Coronary artery (tissue), 2 donors: ENCODE data around the gene MCRS1.

Source experiments
- DNase-seq: peaks from one replicate; pipeline ENCODE4 v3.0.0-alpha.2; 2017; ENCODE audit warnings: low spot score
- H3K27ac ChIP-seq, 2 donors: fragments of 200-600 bp; sonication (generic); one replicate each; pipeline ENCODE4 v1.5.1; 2016 to 2019
- H3K4me3 ChIP-seq: fragments of 200-600 bp; sonication (generic); 2 replicates; pipeline ENCODE4 v1.5.1; 2016; ENCODE audit warnings: mild to moderate bottlenecking, moderate library complexity
- CTCF ChIP-seq: fragments of 200-600 bp; sonication (generic); IDR thresholded peaks from one replicate; pipeline ENCODE4 v1.5.1; 2019; ENCODE audit warnings: antibody characterized with exemption

Gene MCRS1

GRCh38 chr12:49582201-49582600 is 14.3 kb upstream of the MCRS1 start:
- H3K4me3 ChIP-seq: no peak overlapping the region
- DNase-seq: no peak
- TF ChIP-seq CTCF: no peak
- no peak overlapping the region for H3K27ac ChIP-seq

- TF ChIP-seq CTCF: peak; percentile 60
- DNase-seq: no peak
- Histone ChIP-seq H3K4me3 (no peak overlapping the region), H3K27ac (no peak overlapping the region)
Observed at GRCh38 chr12:49580572-49581535, 12.9 kb upstream of the MCRS1 start.

- TF ChIP-seq CTCF: no peak
- no peak overlapping the region for H3K4me3 ChIP-seq
- DNase-seq: no peak
- no peak overlapping the region for H3K27ac ChIP-seq
Observed at GRCh38 chr12:49578471-49579112, 10.7 kb upstream of the MCRS1 start.

GRCh38 chr12:49577589-49578315 is 9.8 kb upstream of the MCRS1 start:
- Histone ChIP-seq H3K4me3 (no peak overlapping the region), H3K27ac (no peak overlapping the region)
- no peak for TF ChIP-seq CTCF
- DNase-seq: no peak

- DNase-seq: no peak
- TF ChIP-seq CTCF: no peak
- peak overlapping the region; percentile 82 for H3K4me3 ChIP-seq
- peak overlapping the region; percentile 69 to 83 for H3K27ac ChIP-seq
Observed at GRCh38 chr12:49568442-49569162, 660 bp upstream of the MCRS1 start.

GRCh38 chr12:49567302-49567610 is 686 bp downstream of the MCRS1 start:
- TF ChIP-seq CTCF: no peak
- Histone ChIP-seq H3K27ac (peak overlapping the region in 1 of 2 donors; percentile 83), H3K4me3 (peak overlapping the region; percentile 82)
- no peak for DNase-seq
